Measurements from ENCODE around the gene PSPH.

PSPH gene

GRCh38 chr7:55966851-55967250, 84.4 kb downstream of the PSPH start:
- no peak for DNase-seq (ENCODE audit: low spot score)
- no peaks in the 10 kb centered on the region for H3K27me3 ChIP-seq (ENCODE audit: insufficient read depth, poor library complexity, severe bottlenecking)
- TF ChIP-seq CTCF (IDR thresholded peaks at IDR 0.05; ENCODE audit: poor library complexity, severe bottlenecking) = no peak
- peaks cover 20% of the 10 kb centered on the region for H3K36me3 ChIP-seq (ENCODE audit: low read depth)
- H3K4me1 ChIP-seq (ENCODE audit: insufficient read depth, poor library complexity, severe bottlenecking) = peaks cover 23% of the 10 kb centered on the region
- H3K4me3 ChIP-seq (ENCODE audit: severe bottlenecking) = no peak overlapping the region
- no peak for ATAC-seq (ENCODE audit: low read depth)
- H3K27ac ChIP-seq (ENCODE audit: poor library complexity, severe bottlenecking) = peak overlapping the region; percentile 89
- H3K9me3 ChIP-seq (ENCODE audit: severe bottlenecking) = no peaks in the 10 kb centered on the region

- Histone ChIP-seq H3K4me1 (ENCODE audit: insufficient read depth, poor library complexity, severe bottlenecking) (peaks cover 27% of the 10 kb centered on the region), H3K4me3 (ENCODE audit: severe bottlenecking) (peak overlapping the region; percentile 66), H3K27ac (ENCODE audit: poor library complexity, severe bottlenecking) (peak overlapping the region; percentile 89), H3K36me3 (ENCODE audit: low read depth) (peaks cover 15% of the 10 kb centered on the region), H3K27me3 (ENCODE audit: insufficient read depth, poor library complexity, severe bottlenecking) (no peaks in the 10 kb centered on the region), H3K9me3 (ENCODE audit: severe bottlenecking) (no peaks in the 10 kb centered on the region)
- no peak for TF ChIP-seq CTCF (IDR thresholded peaks at IDR 0.05; ENCODE audit: poor library complexity, severe bottlenecking)
- DNase-seq (ENCODE audit: low spot score) (no peak), ATAC-seq (ENCODE audit: low read depth) (peak; percentile 85)
Measured at GRCh38 chr7:55965805-55966421, 85.3 kb downstream of the PSPH start.

GRCh38 chr7:55965100-55965470, 86.2 kb downstream of the PSPH start:
- Histone ChIP-seq H3K4me3 (ENCODE audit: severe bottlenecking) (peak overlapping the region; percentile 66), H3K27ac (ENCODE audit: poor library complexity, severe bottlenecking) (peak overlapping the region; percentile 89), H3K27me3 (ENCODE audit: insufficient read depth, poor library complexity, severe bottlenecking) (no peaks in the 10 kb centered on the region), H3K36me3 (ENCODE audit: low read depth) (peaks cover 15% of the 10 kb centered on the region), H3K9me3 (ENCODE audit: severe bottlenecking) (no peaks in the 10 kb centered on the region), H3K4me1 (ENCODE audit: insufficient read depth, poor library complexity, severe bottlenecking) (peaks cover 27% of the 10 kb centered on the region)
- no peak for DNase-seq (ENCODE audit: low spot score)
- TF ChIP-seq CTCF (IDR thresholded peaks at IDR 0.05; ENCODE audit: poor library complexity, severe bottlenecking) = no peak
- ATAC-seq (ENCODE audit: low read depth) = no peak

- Histone ChIP-seq H3K36me3 (ENCODE audit: low read depth) (peaks cover 15% of the 10 kb centered on the region), H3K27ac (ENCODE audit: poor library complexity, severe bottlenecking) (peak within 1 kb of the TSS; percentile 89), H3K9me3 (ENCODE audit: severe bottlenecking) (no peaks in the 10 kb centered on the region), H3K4me3 (ENCODE audit: severe bottlenecking) (peak within 1 kb of the TSS; percentile 66), H3K4me1 (ENCODE audit: insufficient read depth, poor library complexity, severe bottlenecking) (peaks cover 27% of the 10 kb centered on the region), H3K27me3 (ENCODE audit: insufficient read depth, poor library complexity, severe bottlenecking) (no peaks in the 10 kb centered on the region)
- peak; percentile 98 for TF ChIP-seq CTCF (IDR thresholded peaks at IDR 0.05; ENCODE audit: poor library complexity, severe bottlenecking)
- ATAC-seq (ENCODE audit: low read depth) (peak; percentile 22), DNase-seq (ENCODE audit: low spot score) (no peak)
Measured at GRCh38 chr7:55964261-55965099, 86.8 kb downstream of the PSPH start, which contains the start of gene NIPSNAP2. Gene NIPSNAP2, plus strand, starts transcription at chr7:55964585. Its CDS starts 25 bp downstream, at chr7:55964610.

All from RWPE2 (cell line).